Sigmoid colon (tissue), 7 donors: Measurements from ENCODE around the gene DYNLRB2. TPM values are rescaled to one million over a fixed set of nuclear protein-coding genes. Genes with fewer than 3 reads are reported as not detected.
A peak's percentile ranks its signal among the peaks of the same experiment; 100 is the strongest.

Experiments used
- DNase-seq: peaks from one replicate; pipeline ENCODE4 v3.0.0-alpha.2; 2019
- H3K27ac ChIP-seq, 4 donors: fragments of 200-600 bp; sonication (generic); one replicate each; pipeline ENCODE4 v1.5.1; 2016 to 2019; ENCODE audit warnings: mild to moderate bottlenecking in 1 of 4
- H3K27me3 ChIP-seq, 3 donors: fragments of 200-600 bp; sonication (generic); one replicate each; pipeline ENCODE4 v1.5.1; 2019; ENCODE audit warnings: mild to moderate bottlenecking in 1 of 3
- H3K36me3 ChIP-seq, 4 donors: fragments of 200-600 bp; sonication (generic); one replicate each; pipeline ENCODE4 v1.5.1; 2016 to 2019
- H3K4me1 ChIP-seq, 4 donors: fragments of 200-600 bp; sonication (generic); one replicate each; pipeline ENCODE4 v1.5.1; 2017 to 2019
- H3K4me3 ChIP-seq, 4 donors: fragments of 200-600 bp; sonication (generic); one replicate each; pipeline ENCODE4 v1.5.1; 2017 to 2019; ENCODE audit warnings: mild to moderate bottlenecking in 2 of 4, moderate library complexity in 1 of 4
- H3K9me3 ChIP-seq, 4 donors: fragments of 200-600 bp in 3 of 4; sonication (generic) in 3 of 4; one replicate each; pipeline versions ENCODE4 v1.5.1 to v1.6.1; 2013 to 2019
- CTCF ChIP-seq, 4 experiments: fragments of 450-650 bp in 3 of 4; fragments of 200-600 bp in 1 of 4; IDR thresholded peaks; one replicate each; pipeline ENCODE4 v1.5.1; 2016 to 2019; ENCODE audit warnings: antibody characterized with exemption in 4 of 4, mild to moderate bottlenecking in 3 of 4, moderate library complexity in 2 of 4
- EP300 ChIP-seq, 4 donors: sonication (generic); formaldehyde crosslinking; IDR thresholded peaks; one replicate each; pipeline ENCODE4 v1.6.1; 2017; ENCODE audit warnings: antibody characterized with exemption in 4 of 4
- POLR2A ChIP-seq, 2 donors: fragments of 450-650 bp; IDR thresholded peaks; one replicate each; pipeline ENCODE4 v1.6.1; 2016; ENCODE audit warnings: antibody characterized with exemption in 2 of 2, mild to moderate bottlenecking in 2 of 2, moderate library complexity in 2 of 2
- POLR2AphosphoS5 ChIP-seq, 4 donors: sonication (generic); formaldehyde crosslinking; IDR thresholded peaks; one replicate each; pipeline ENCODE4 v1.6.1; 2017; ENCODE audit warnings: antibody characterized with exemption in 4 of 4
- whole genome bisulfite sequencing, 2 donors: extraction: QIAGEN DNeasy Blood & Tissue Kit; methylation state at CpG; one replicate each; pipeline ENCODE4 v1.1.7; 2013; 5-methylcytosine and 5-hydroxymethylcytosine counted together
- intact Hi-C: fragments of 100-400 bp; cut with DNase I; formaldehyde crosslinking; loops from one replicate; pipeline ENCODE4 v1.15.1; 2023
- polyA plus RNA-seq, 3 donors: library from polyadenylated mRNA; stranded (reverse); fragments of 200-250 nt; gene quantifications; one replicate each; pipeline ENCODE4 v1.2.3, GENCODE V29; 2013
- total RNA-seq, 4 donors: library from RNA; depleted of rRNA; stranded (reverse); fragments of >200 nt; gene quantifications; one replicate each; pipeline ENCODE4 v1.1.0, GENCODE V29; 2016
- donor health status: healthy with polysubstance abuse.
- donor health status: Bipolar disorder and iron deficiency.
- donor health status: healthy.

Gene DYNLRB2
- 1 to 10 TPM in 2 of 4 donors, not detected in 2; 1.9 to 3.3 TPM for total RNA-seq
- polyA plus RNA-seq: 1 to 10 TPM in 1 of 3 donors, under 1 TPM in 1, not detected in 1; 0.63 to 3.0 TPM

- Histone ChIP-seq H3K9me3 (no peaks in the 10 kb centered on the region), H3K36me3 (no peaks in the 10 kb centered on the region), H3K4me1 (no peaks in the 10 kb centered on the region), H3K4me3 (peak within 1 kb of the TSS; percentile 71 to 79 (median 74)), H3K27ac (peak within 1 kb of the TSS; percentile 56 to 70 (median 67)), H3K27me3 (peaks cover 0 to 12% (median 0%) of the 10 kb centered on the region in 3 donors)
- peak; percentile 96 for DNase-seq
- intact Hi-C loops: no loop called here
- 2 to 3% methylated on average over 55 of the region's 55 CpGs for WGBS, 2 donors
- no peak for TF ChIP-seq POLR2A (IDR thresholded peaks at IDR 0.05)
- TF ChIP-seq CTCF (IDR thresholded peaks at IDR 0.05): no peak
- peak in 3 of 4 donors; percentile 72 to 84 (median 73) for TF ChIP-seq POLR2AphosphoS5 (IDR thresholded peaks at IDR 0.05)
- peak in 1 of 4 donors; percentile 13 for TF ChIP-seq EP300 (IDR thresholded peaks at IDR 0.05)
These were observed at the start of gene DYNLRB2 for GRCh38 chr16:80540516-80541305. Gene DYNLRB2, plus strand, starts transcription at chr16:80540993. Its CDS starts 84 bp downstream, at chr16:80541077.

- H3K36me3 ChIP-seq: no peaks in the 10 kb centered on the region
- WGBS, 2 donors: 70 to 74% methylated on average over 11 of the region's 11 CpGs
These were observed 40.5 kb upstream of the DYNLRB2 start for GRCh38 chr16:80500116-80500859.

GRCh38 chr16:80500961-80501525 lies 39.8 kb upstream of the DYNLRB2 start:
- H3K27me3 ChIP-seq: no peaks in the 10 kb centered on the region
- intact Hi-C loops: no loop called here
- no peaks in the 10 kb centered on the region for H3K9me3 ChIP-seq
- H3K4me1 ChIP-seq: no peaks in the 10 kb centered on the region
- H3K4me3 ChIP-seq: no peak overlapping the region
- 59 to 81% methylated on average over 3 of the region's 3 CpGs for WGBS, 2 donors
- TF ChIP-seq POLR2AphosphoS5 (IDR thresholded peaks at IDR 0.05) (no peak), CTCF (IDR thresholded peaks at IDR 0.05) (no peak), POLR2A (IDR thresholded peaks at IDR 0.05) (no peak), EP300 (IDR thresholded peaks at IDR 0.05) (no peak)
- H3K27ac ChIP-seq: no peak overlapping the region
- H3K36me3 ChIP-seq: no peaks in the 10 kb centered on the region
- DNase-seq: no peak

More at GRCh38 chr16:80500116-80500859, 40.5 kb upstream of the DYNLRB2 start:
- no peaks in the 10 kb centered on the region for H3K4me1 ChIP-seq
- TF ChIP-seq EP300 (IDR thresholded peaks at IDR 0.05) (no peak), POLR2A (IDR thresholded peaks at IDR 0.05) (no peak), POLR2AphosphoS5 (IDR thresholded peaks at IDR 0.05) (no peak), CTCF (IDR thresholded peaks at IDR 0.05) (no peak)
- no peak for DNase-seq
- H3K4me3 ChIP-seq: no peak overlapping the region
- H3K27ac ChIP-seq: no peak overlapping the region
- no peaks in the 10 kb centered on the region for H3K27me3 ChIP-seq
- intact Hi-C loops: no loop called here
- no peaks in the 10 kb centered on the region for H3K9me3 ChIP-seq

GRCh38 chr16:80503107-80503506 lies 37.7 kb upstream of the DYNLRB2 start:
- no peak for DNase-seq
- Histone ChIP-seq H3K27me3 (no peaks in the 10 kb centered on the region), H3K27ac (no peak overlapping the region), H3K4me3 (no peak overlapping the region), H3K4me1 (no peaks in the 10 kb centered on the region), H3K9me3 (no peaks in the 10 kb centered on the region), H3K36me3 (no peaks in the 10 kb centered on the region)
- intact Hi-C loops: no loop called here
- TF ChIP-seq EP300 (IDR thresholded peaks at IDR 0.05): no peak
- TF ChIP-seq POLR2AphosphoS5 (IDR thresholded peaks at IDR 0.05): no peak
- TF ChIP-seq POLR2A (IDR thresholded peaks at IDR 0.05): no peak
- TF ChIP-seq CTCF (IDR thresholded peaks at IDR 0.05): no peak
- WGBS, 2 donors: 54 to 78% methylated on average over 2 of the region's 2 CpGs
